GM12865 (cell line): ENCODE measurements around the gene KNG1.
"Not testable (repeated sequence)": the region's sequence is repeated elsewhere in the genome, so short reads cannot be mapped to it uniquely, and the experiment has no call there.

ENCODE experiments used
- DNase-seq: peaks from one replicate; pipeline ENCODE4 v3.0.0; 2010; ENCODE audit warnings: low read depth
- H3K4me3 ChIP-seq: 2 replicates; pipeline ENCODE4 v1.5.1; 2011; ENCODE audit warnings: mild to moderate bottlenecking, low read depth, low read length, control low read depth
- CTCF ChIP-seq: IDR thresholded peaks from 2 replicates; pipeline ENCODE4 v1.5.1; 2011; ENCODE audit warnings: low read length, control low read depth, low read depth, inconsistent platforms; ENCODE audit not compliant: insufficient read depth; ENCODE audit errors: missing control alignments

Gene KNG1

GRCh38 chr3:186680869-186681268 lies 36.3 kb upstream of the KNG1 start:
- H3K4me3 ChIP-seq: no peak overlapping the region
- no peak for TF ChIP-seq CTCF
- DNase-seq: no peak

GRCh38 chr3:186682812-186683211 lies 34.3 kb upstream of the KNG1 start:
- TF ChIP-seq CTCF: no peak
- DNase-seq: no peak
- H3K4me3 ChIP-seq: no peak overlapping the region

- no peak overlapping the region for H3K4me3 ChIP-seq
- TF ChIP-seq CTCF: no peak
- no peak for DNase-seq
Observed at GRCh38 chr3:186683979-186684378, 33.2 kb upstream of the KNG1 start.

- H3K4me3 ChIP-seq: not testable (repeated sequence)
Observed at GRCh38 chr3:186686475-186686874, 30.7 kb upstream of the KNG1 start.

GRCh38 chr3:186687120-186687651 lies 30.0 kb upstream of the KNG1 start:
- DNase-seq: no peak
- TF ChIP-seq CTCF: no peak
- H3K4me3 ChIP-seq: no peak overlapping the region

More at GRCh38 chr3:186686475-186686874, 30.7 kb upstream of the KNG1 start:
- not testable (repeated sequence) for DNase-seq

GRCh38 chr3:186690304-186690703 lies 26.9 kb upstream of the KNG1 start:
- DNase-seq, H3K4me3 ChIP-seq: not testable (repeated sequence)

- DNase-seq: no peak
- no peak overlapping the region for H3K4me3 ChIP-seq
- no peak for TF ChIP-seq CTCF
Observed at GRCh38 chr3:186691676-186692075, 25.5 kb upstream of the KNG1 start.

- no peak for DNase-seq
- no peak overlapping the region for H3K4me3 ChIP-seq
- no peak for TF ChIP-seq CTCF
Observed at GRCh38 chr3:186693843-186694242, 23.3 kb upstream of the KNG1 start.
